K562 (cell line): ENCODE data around the gene CABP2. TPM values are rescaled to one million over a fixed set of nuclear protein-coding genes. Genes with fewer than 3 reads are reported as not detected.
"Not testable (repeated sequence)": the region's sequence is repeated elsewhere in the genome, so short reads cannot be mapped to it uniquely, and the experiment has no call there.

Experiments
- ATAC-seq: fragments of 200-7000 bp; cut with Tn5 transposase; 3 replicates; pipeline ENCODE4 v1.9.1; 2020; ENCODE audit warnings: moderate library complexity
- BruUV-seq: library from RNA; stranded (reverse); fragments of 400-500 nt; replicated peaks from 2 replicates; lab custom pipeline; 2021; lab: Mats Ljungman, UMichigan
- CTCF ChIA-PET: fragments of 300-600 bp; formaldehyde crosslinking; extraction: SDS; loops from one replicate; lab custom pipeline; 2021; ENCODE audit warnings: low intra/inter-chr PET ratio; lab: Yijun Ruan, JAX
- POLR2A ChIA-PET: fragments of 300-600, 350-650 bp; sonication (Branson Sonifier 250); formaldehyde crosslinking; extraction: SDS; loops from one replicate; lab custom pipeline; 2021; ENCODE audit warnings: antibody characterized with exemption, inconsistent platforms; lab: Yijun Ruan, JAX
- DNase-seq, 4 experiments: peaks; one replicate each; pipeline versions ENCODE4 v3.0.0 to v3.0.0-alpha.2; 2011 to 2018; ENCODE audit warnings: low spot score in 3 of 4, mixed read lengths in 3 of 4; ENCODE audit errors: extremely low read depth in 1 of 4
- FAIRE-seq: peaks from 2 replicates; lab custom pipeline; 2011; peaks lifted over from hg19 to GRCh38; lab: Jason Lieb, UNC
- H2AFZ ChIP-seq: 2 replicates; pipeline ENCODE4 v1.6.0; 2011; ENCODE audit warnings: low read depth, low read length, control low read depth, inconsistent platforms
- H3K27ac ChIP-seq: fragments of 200-600 bp; 3 replicates; pipeline ENCODE4 v1.8.0; 2011; ENCODE audit warnings: low read depth, mild to moderate bottlenecking, control low read depth, inconsistent platforms, low read length, moderate library complexity, mixed read lengths; ENCODE audit errors: extremely low read depth
- H3K27me3 ChIP-seq, 2 experiments: fragments of 300-600 bp in 1 of 2; 2 replicates in 1 of 2; 3 replicates in 1 of 2; pipeline versions ENCODE4 v1.6.0 to v1.8.0; 2011; ENCODE audit warnings: inconsistent platforms in 2 of 2, low read length in 2 of 2, mild to moderate bottlenecking in 1 of 2, mixed read lengths in 1 of 2, moderate library complexity in 1 of 2; ENCODE audit not compliant: control insufficient read depth in 2 of 2, insufficient read depth in 2 of 2
- H3K36me3 ChIP-seq: fragments of 300-600 bp; 3 replicates; pipeline ENCODE4 v1.8.0; 2011; ENCODE audit warnings: mild to moderate bottlenecking, low read length, inconsistent platforms; ENCODE audit not compliant: control insufficient read depth, insufficient read depth
- H3K4me1 ChIP-seq, 2 experiments: fragments of 200-600 bp in 1 of 2; replicated peaks in 1 of 2; 2 replicates in 1 of 2; 3 replicates in 1 of 2; pipeline versions ENCODE4 v1.5.1 to v1.8.0; 2011; ENCODE audit warnings: inconsistent platforms in 2 of 2, low read length in 2 of 2, mild to moderate bottlenecking in 1 of 2, mixed read lengths in 1 of 2, moderate library complexity in 1 of 2; ENCODE audit not compliant: control insufficient read depth in 2 of 2, insufficient read depth in 2 of 2
- H3K4me2 ChIP-seq: 2 replicates; pipeline ENCODE4 v1.6.1; 2011; ENCODE audit warnings: low read length, control low read depth, inconsistent platforms, mixed read lengths; ENCODE audit not compliant: insufficient read depth
- H3K4me3 ChIP-seq: fragments of 200-600 bp; sonication (generic), shearing (Covaris generic); 2 replicates; pipeline ENCODE4 v1.5.1; 2016; ENCODE audit warnings: control low read depth, inconsistent platforms
- H3K79me2 ChIP-seq: fragments of 200-600 bp; 3 replicates; pipeline ENCODE4 v1.8.0; 2011; ENCODE audit warnings: low read length, inconsistent platforms; ENCODE audit not compliant: control insufficient read depth, insufficient read depth
- H3K9ac ChIP-seq, 2 experiments: 2 replicates each; pipeline versions ENCODE4 v1.6.0 to v1.6.1; 2011; ENCODE audit warnings: low read depth in 2 of 2, low read length in 2 of 2, control low read depth in 1 of 2, inconsistent platforms in 1 of 2, mild to moderate bottlenecking in 1 of 2, mixed read lengths in 1 of 2; ENCODE audit not compliant: insufficient read depth in 1 of 2
- H3K9me1 ChIP-seq: one replicate; pipeline ENCODE4 v1.6.0; 2011; ENCODE audit warnings: inconsistent platforms, mild to moderate bottlenecking, low read length, moderate library complexity; ENCODE audit not compliant: control insufficient read depth, insufficient read depth
- H3K9me3 ChIP-seq: replicated peaks from 2 replicates; pipeline ENCODE4 v1.5.1; 2011; ENCODE audit warnings: low read depth, low read length, inconsistent platforms; ENCODE audit not compliant: control insufficient read depth, insufficient read depth
- H4K20me1 ChIP-seq: replicated peaks from 2 replicates; pipeline ENCODE4 v1.6.1; 2011; ENCODE audit warnings: low read length, inconsistent platforms, mixed read lengths; ENCODE audit not compliant: control insufficient read depth, insufficient read depth
- BCLAF1 ChIP-seq, 2 experiments: fragments of 450-650 bp in 1 of 2; IDR thresholded peaks; 2 replicates each; pipeline ENCODE4 v1.6.1; 2011 to 2017; ENCODE audit warnings: low read depth in 2 of 2, antibody characterized with exemption in 1 of 2, borderline replicate concordance in 1 of 2, low read length in 1 of 2, mild to moderate bottlenecking in 1 of 2, mixed read lengths in 1 of 2; ENCODE audit not compliant: control insufficient read depth in 1 of 2
- BCOR ChIP-seq: fragments of 450-650 bp; IDR thresholded peaks from 2 replicates; pipeline ENCODE4 v1.6.1; 2016
- BRCA1 ChIP-seq, 2 experiments: fragments of 450-650 bp in 1 of 2; sonication (generic) in 1 of 2; formaldehyde crosslinking in 1 of 2; IDR thresholded peaks; 2 replicates each; pipeline versions ENCODE4 v1.5.0 to v1.6.1; 2017 to 2020; ENCODE audit warnings: mild to moderate bottlenecking in 1 of 2, missing genetic modification reagents in 1 of 2
- CBFB ChIP-seq: sonication (generic); formaldehyde crosslinking; IDR thresholded peaks from 2 replicates; pipeline ENCODE4 v1.4.0; 2020; ENCODE audit warnings: mild to moderate bottlenecking, missing genetic modification reagents
- KLF6 ChIP-seq: fragments of 250-450 bp; sonication (Bioruptor Pico); IDR thresholded peaks from 2 replicates; pipeline ENCODE4 v1.4.0; 2020; ENCODE audit warnings: mild to moderate bottlenecking, moderate library complexity, borderline replicate concordance
- ZNF121 ChIP-seq: sonication (generic); formaldehyde crosslinking; conservative IDR thresholded peaks from 2 replicates; pipeline ENCODE4 v1.8.0; 2022; ENCODE audit warnings: missing genetic modification reagents
- WGBS: fragments of 100-300 bp; shearing (Covaris generic); methylation state at CpG from one replicate; pipeline ENCODE4 v1.1.6; 2016; ENCODE audit warnings: low coverage, mixed read lengths; ENCODE audit not compliant: insufficient coverage; ENCODE audit errors: missing lambda C conversion rate; 5-methylcytosine and 5-hydroxymethylcytosine counted together
- in situ Hi-C: fragments of 300-500 bp; cut with MboI; formaldehyde crosslinking; loops from 4 replicates; pipeline ENCODE4 v1.15.0; 2018; ENCODE audit warnings: inconsistent platforms, mixed read lengths
- intact Hi-C: fragments of 100-400 bp; cut with micrococcal nuclease; formaldehyde crosslinking; loops from 2 replicates; pipeline ENCODE4 v1.14.2; 2022
- polyA plus RNA-seq, 8 experiments: library from polyadenylated mRNA; depleted of rRNA in 4 of 8; stranded (reverse) in 5 of 8; unstranded in 3 of 8; fragments of >200 nt; fragmentation: Nextera tagmentation in 2 of 8; fragmentation: Illumina TruSeq in 1 of 8; extraction: Ambion mirVana in 2 of 8; extraction: Trizol in 1 of 8; gene quantifications; 2 replicates each; pipeline versions ENCODE4 v1.2.1 to v1.2.3, GENCODE V29; 2011 to 2014; ENCODE audit warnings: inconsistent platforms in 1 of 8, missing spikeins in 1 of 8
- total RNA-seq, 7 experiments: library from RNA; depleted of rRNA in 6 of 7; stranded (reverse); fragments of >200 nt in 6 of 7; fragmentation: Illumina TruSeq in 2 of 7; extraction: Trizol in 2 of 7; gene quantifications; 2 replicates each; pipeline versions ENCODE4 v1.2.1 to v1.2.3, GENCODE V29; 2011 to 2021; ENCODE audit warnings: low replicate concordance in 1 of 7

Gene CABP2
- total and polyA plus RNA-seq, 9 of the 15 experiments (the other 6 are each of a cell fraction or from before 2014, with no cell fraction given), result not detected

GRCh38 chr11:67514116-67514515 is 9.1 kb downstream of the CABP2 start (continued):
- TF ChIP-seq BCLAF1 (IDR thresholded peaks at IDR 0.05; ENCODE audit: borderline replicate concordance in 1 of 2, control insufficient read depth in 1 of 2, low read depth in 2 of 2, low read length in 1 of 2) (no peak), KLF6 (CRISPR knock-in tag) (no peak), CBFB (CRISPR knock-in tag) (no peak), BRCA1 (IDR thresholded peaks at IDR 0.05) (no peak), BRCA1 (CRISPR knock-in tag; IDR thresholded peaks at IDR 0.05) (no peak)

GRCh38 chr11:67511558-67511957 is 11.7 kb downstream of the CABP2 start:
- peaks cover 15 to 24% of the 10 kb centered on the region in 2 experiments for H3K4me1 ChIP-seq
- H3K36me3 ChIP-seq, H3K9me1 ChIP-seq, H3K9me3 ChIP-seq, H4K20me1 ChIP-seq, H3K4me2 ChIP-seq, ATAC-seq, intact Hi-C loops, H3K4me3 ChIP-seq, in situ Hi-C loops, H3K27me3 ChIP-seq, H3K9ac ChIP-seq, FAIRE-seq, H3K27ac ChIP-seq, POLR2A ChIA-PET, DNase-seq, BruUV-seq, H2AFZ ChIP-seq, CTCF ChIA-PET: not testable (repeated sequence)
- TF ChIP-seq BCOR (0 out of 2 replicates have a peak, but pooled peaks have one; percentile 27), ZNF121 (peak; percentile 96)
- 16% methylated on average over 4 of the region's 4 CpGs for WGBS
- H3K79me2 ChIP-seq, result peaks cover 12% of the 10 kb centered on the region
